HS-27A (cell line): ENCODE data around the gene GLYAT.
A peak's percentile ranks its signal among the peaks of the same experiment; 100 is the strongest.
"Not testable (repeated sequence)": the region's sequence is repeated elsewhere in the genome, so short reads cannot be mapped to it uniquely, and the experiment has no call there.

Experiments used
- DNase-seq: peaks from one replicate; pipeline ENCODE4 v3.0.0-alpha.2; 2012; ENCODE audit warnings: low read depth, missing footprints

Gene GLYAT

DNA sequence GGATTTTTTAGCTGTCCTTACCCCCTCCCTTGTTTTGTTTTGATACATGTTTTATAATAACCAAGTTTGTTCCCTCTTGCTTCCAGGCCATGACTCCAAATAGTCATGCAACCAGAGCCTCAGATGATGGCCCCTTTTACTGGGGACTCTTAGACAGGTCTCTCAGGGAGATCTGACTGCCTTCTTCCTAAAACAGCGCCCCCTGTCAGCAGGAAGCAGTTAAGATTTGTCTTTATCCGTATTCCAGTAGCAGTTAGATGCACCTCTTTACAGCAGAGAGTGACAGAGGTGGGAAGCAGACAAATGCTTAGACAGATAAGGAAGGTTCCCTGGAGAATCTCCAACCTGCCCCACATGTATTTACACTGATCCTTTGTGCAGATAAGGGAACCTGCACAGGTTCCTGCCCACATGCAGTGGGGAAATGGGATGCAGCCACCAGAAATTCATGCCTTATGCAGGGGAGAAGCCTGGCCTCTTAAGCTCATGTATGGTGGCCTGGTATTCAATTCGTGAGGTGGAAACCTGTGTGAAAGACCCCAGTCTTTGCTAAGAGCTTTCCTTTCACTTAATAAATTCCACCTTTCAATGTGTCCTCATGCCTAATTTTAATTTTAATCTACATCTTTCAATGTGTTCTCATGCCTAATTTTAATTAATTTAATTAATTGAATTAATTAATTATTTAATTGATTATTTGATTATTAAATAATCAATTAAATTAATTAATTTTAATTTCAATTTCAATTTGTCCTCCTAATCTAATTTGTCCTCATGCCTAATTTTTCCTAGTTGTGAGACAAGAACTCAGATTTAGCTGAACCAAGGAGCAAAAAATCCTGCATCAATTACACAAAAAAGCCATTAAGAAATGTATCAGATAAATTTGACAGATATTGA lies 11.5 kb upstream of the GLYAT start:
- no peak for DNase-seq

- DNase-seq = no peak
These were observed 10.4 kb upstream of the GLYAT start for GRCh38 chr11:58742140-58742539.

- no peak for DNase-seq
These were observed 9.4 kb upstream of the GLYAT start for GRCh38 chr11:58741127-58741526.

DNA sequence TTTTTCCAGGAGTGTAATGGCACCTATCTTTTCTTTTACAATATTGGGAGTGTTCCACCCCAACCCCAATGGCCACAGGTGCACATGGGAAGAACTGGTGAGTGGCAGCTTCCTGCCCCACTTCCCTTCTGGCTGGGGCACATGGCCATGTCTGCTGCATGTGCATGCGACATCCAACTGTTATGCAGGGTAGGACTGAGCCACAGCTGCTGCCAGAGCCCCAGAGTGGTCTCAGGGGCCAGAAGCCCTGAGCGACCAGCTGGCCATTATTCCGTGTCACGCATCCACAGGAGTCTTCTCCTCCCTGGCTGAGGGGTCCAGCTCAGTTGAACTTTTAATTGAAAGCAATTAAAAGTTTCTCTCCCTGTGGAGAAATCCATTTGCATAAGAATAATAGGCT lies 8.7 kb upstream of the GLYAT start:
- no peak for DNase-seq

- peak; percentile 83 for DNase-seq
These were observed 8.1 kb upstream of the GLYAT start for GRCh38 chr11:58739725-58740430.

GRCh38 chr11:58734681-58735490 lies 3.1 kb upstream of the GLYAT start:
- no peak for DNase-seq

DNA sequence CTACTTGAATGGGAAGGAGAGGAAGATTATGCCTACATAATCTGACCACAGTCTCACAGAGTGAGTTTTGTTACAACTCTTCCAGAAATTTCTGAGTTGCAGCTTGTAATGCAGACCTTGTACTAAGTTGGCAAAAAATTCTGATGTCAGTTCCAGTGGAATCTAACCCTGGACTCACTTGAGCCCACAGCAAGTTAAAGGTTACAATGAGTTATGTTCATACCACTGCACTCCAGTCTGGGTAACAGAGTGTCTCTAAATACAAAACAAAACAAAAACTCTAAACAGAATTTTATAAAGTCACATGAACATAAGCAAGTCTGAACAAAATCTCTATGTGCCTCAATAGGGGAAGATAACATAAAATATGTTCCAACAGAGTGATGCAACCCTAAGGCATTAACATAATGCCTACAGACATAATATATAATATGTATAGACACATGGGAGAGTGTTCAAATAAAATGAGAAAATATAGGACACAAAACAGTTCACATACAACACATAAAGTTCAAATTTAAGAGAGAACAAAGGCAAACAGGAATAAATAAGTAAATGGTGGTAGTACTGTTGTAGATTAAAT lies 1.1 kb downstream of the GLYAT start:
- DNase-seq = no peak

DNA sequence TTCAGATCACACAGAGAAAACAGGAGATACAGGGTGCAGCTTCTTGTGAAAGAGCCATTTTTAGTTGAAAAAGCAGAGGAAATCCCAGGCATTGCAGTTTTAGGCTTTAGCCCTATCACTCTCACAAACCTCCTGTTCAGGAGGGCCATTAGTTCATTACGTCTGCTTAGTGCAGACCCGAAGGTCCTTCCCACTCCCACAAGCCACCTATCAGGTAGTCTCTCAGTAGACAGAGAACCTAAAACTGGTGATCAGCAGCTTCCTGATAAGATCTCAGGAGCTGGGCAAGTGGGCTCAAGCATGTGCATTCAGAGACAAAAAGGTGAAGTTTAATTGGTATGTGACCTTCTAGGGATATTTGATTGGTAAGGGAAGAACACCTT lies 4.3 kb downstream of the GLYAT start:
- no peak for DNase-seq

GRCh38 chr11:58726737-58727414 lies 4.9 kb downstream of the GLYAT start:
- DNase-seq = no peak

- no peak for DNase-seq
These were observed 12.2 kb downstream of the GLYAT start for GRCh38 chr11:58719406-58720117.

DNA sequence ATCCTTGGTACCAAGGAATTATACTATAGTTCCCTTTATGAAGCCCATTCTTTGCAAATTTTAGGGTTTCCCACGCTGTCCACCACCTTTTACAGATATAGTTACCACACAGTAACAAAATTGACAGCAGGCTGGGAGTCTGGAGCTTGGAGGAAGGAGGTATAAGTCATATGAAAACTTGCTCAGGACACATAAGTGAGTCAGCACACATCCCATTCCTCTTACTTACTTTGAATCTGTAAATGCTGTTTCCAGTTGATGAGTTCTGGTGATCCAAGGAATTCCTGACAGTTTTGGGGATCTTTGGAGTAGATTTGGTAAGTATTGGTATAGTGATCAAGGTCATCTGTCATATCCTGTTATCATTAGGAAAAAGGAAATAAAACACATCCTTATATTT lies 19.2 kb downstream of the GLYAT start:
- DNase-seq = no peak

DNA sequence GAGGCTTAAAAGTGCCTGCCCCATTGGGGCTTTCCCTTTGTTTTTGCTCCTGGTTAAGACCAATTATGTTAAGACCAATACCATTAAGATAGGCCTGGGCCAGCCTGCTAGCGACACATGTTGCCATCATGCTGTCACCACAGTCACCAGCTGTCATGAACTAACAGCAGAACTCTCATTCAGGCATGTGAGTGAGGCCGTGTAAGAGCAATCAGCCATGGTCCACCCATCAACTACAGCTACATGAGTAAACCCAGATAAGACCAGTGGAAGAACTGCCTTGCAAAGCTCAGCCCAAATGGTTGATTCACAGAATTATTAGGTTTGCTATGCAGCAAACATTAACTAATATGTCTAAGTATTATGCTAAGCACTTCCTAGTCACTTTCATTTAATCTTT lies 19.9 kb downstream of the GLYAT start:
- DNase-seq = no peak

- no peak for DNase-seq
These were observed 24.0 kb downstream of the GLYAT start for GRCh38 chr11:58707767-58708166.

- not testable (repeated sequence) for DNase-seq
These were observed 34.9 kb downstream of the GLYAT start for GRCh38 chr11:58696825-58697224.

DNA sequence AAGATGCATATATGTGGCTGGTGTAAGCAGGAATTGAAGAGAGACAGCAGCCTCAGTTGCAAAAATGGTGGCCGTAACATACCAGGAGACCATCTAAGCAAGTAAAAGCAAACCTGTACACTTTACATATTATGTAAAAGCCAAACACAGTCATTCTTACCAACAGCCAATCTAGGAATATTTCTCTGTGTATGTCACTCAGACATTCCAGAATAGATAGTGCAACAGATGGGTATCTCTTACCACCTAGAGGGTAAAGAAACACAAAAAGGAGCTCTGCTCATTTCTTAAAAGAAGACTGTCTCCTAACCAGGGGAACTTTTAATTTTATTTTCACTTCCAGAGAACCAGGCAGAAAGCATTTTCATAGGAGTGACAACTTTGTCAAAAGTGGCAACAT lies 38.7 kb downstream of the GLYAT start:
- no peak for DNase-seq

GRCh38 chr11:58691675-58692074 lies 40.1 kb downstream of the GLYAT start:
- no peak for DNase-seq

DNA sequence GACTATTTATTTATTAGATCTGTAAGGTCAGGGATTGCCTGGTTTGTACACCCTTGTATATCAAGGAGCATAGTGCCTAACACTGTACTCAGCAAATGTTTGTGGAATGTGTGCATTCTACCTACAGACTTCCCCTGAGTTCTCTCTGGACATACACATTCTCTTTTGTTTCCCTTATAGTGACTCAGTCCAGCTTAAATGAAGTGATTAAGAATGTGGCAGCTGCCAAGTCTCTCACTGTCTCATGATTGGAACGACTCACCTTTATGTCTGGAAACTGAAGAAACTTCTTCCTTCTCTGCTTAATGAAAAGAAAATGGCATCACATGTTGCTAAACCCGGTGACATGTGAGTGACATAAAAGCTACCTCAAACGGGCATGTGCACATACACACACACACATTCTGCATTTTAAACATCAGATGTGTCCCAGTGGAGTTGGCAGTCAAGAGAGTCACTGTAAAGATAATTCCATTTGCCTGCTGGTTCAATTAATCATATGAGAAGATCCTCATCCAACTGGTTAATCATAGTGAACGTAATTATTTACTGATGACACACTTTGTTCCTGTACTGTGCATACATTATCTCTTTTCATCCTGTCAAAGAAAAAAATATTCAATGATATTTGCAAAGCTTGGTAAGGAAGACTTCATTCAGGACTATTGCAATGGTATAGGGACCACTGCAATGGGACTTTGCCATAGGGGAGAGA lies 42.8 kb downstream of the GLYAT start:
- no peak for DNase-seq

DNA sequence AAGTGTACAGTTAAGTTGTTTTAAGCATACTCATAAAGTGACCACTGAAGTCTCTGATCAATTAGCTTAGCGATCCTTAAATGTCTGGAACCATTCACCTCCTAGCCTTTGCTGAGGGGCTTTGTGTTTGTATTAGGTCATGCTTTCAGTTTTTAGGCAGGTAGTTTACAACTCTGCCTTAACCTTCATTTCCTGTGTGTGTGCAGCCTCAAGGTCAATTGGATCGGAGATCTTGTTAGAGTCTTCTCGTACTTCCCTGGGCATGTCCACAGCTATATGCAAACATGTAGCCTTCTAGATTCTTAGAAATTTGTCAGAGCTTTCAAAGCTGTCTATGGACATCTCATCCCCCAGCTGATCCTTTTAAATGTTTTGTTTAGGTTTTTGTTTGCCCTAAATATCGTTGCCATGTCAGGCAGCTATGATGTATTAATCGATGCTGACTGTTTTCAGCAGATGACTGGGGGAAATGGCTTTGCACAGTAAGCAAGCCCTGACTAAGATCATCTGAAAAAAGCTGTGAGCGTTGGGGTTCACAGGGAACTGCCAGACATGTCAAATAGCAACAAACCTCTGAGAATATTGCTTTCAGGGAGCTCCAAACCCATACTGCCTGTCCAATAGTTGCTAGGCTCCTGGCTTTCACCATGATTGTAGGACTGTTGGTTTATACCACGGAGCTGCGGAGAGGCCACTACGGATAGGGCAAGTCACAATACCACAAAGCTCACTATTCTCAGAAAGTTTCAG lies 45.6 kb downstream of the GLYAT start:
- DNase-seq = no peak

GRCh38 chr11:58682660-58683059 lies 49.1 kb downstream of the GLYAT start:
- not testable (repeated sequence) for DNase-seq

DNA sequence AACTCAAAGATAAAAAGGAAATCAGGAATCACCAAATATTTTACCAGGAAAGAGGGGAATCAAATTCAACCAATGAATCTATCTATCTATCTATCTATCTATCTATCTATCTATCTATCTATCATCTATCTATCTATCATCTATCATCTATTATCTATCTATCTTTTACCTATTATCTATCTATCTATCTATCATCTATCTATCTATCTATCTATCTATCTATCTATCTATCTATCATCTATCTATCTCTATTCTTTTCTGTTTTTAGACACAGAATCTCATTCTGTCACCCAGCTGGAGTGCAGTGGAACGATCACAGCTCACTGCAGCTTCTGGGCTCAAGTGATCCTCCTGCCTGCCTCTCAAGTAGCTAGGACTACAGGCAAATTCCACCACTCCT lies 54.2 kb downstream of the GLYAT start:
- not testable (repeated sequence) for DNase-seq
